OCI-LY3 (cell line): ENCODE results near the gene FNDC11.

Experiments
- CTCF ChIP-seq: fragments of 200-600, 300-600 bp; sonication (generic); IDR thresholded peaks from 2 replicates; pipeline ENCODE4 v1.5.1; 2014; ENCODE audit warnings: antibody characterized with exemption, low read length, low read depth
- EZH2phosphoT487 ChIP-seq: fragments of 200-600 bp; shearing (Covaris generic); IDR thresholded peaks from 2 replicates; pipeline ENCODE4 v1.6.1; 2018; ENCODE audit warnings: antibody characterized with exemption, mixed run types, low read depth

DNA sequence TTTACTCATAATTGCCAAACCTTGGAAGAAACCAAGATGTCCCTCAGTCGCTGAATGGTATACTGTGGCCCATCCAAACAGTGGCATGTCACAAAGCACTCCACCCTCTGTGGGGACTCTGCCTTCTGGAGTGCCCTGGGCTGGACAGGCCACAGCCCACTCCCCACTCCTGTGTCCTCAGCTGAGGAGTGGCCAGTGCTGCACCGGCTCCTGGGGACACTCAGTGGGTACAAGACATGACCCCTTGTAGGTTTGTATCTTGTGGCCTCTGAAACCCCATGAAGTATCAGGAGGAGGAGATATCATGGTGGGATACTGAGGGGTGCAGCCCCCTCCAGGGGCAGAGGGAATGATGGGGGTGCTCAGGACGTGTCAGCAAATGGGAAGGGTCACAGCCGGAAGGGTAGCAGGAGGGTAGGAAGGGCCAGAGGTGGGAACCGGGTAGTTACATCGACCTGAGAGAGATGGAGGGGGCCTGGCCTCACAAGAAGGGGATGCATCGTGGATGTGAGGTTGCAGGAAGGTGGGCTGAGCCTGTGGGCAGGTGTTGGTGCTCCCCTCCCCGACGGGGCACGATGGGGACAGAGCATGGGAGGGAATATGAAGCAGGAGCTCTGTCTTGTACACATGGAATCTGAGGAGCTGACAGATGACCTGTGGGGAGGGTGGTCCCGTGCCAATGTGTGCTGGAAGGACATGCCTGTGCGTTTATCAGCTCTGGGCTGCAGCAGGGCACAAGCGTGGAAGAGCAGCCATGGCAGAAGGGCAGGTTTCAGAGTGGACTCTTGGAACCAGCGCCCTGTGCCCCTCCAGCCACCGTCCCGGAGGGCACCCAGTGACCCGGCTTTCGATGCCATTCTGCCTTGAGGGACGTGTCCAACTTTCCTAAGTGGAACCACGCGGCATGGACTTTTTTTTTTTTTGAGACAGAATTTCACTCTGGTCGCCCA, 31.9 kb downstream of the FNDC11 start:
- TF ChIP-seq CTCF, result no peak
- TF ChIP-seq EZH2phosphoT487, result no peak
